ENCODE data around the gene TMEM141.

DNA sequence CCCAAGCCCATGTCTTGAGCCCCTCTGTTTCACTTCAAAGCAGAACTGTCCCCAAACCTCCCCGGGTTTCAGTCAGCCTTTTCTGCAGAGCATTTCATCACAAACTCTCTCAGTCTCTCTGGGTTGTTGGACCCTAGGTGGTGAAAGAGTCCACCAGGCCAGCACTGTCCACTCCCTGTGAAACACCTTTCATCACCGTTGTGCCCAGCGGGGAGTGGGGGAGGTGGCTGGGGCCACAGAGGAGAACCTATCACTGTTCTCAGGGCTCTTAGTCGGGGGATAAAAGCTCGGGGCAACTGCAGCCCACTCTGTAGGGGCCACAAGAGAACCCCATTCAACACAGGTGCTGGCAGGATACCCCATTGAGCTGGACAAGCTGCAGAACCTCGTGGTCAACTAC, 11.2 kb downstream of the TMEM141 start:
- TF ChIP-seq POLR2A (IDR thresholded peaks at IDR 0.05) = no peak
- TF ChIP-seq, protein P1, sequence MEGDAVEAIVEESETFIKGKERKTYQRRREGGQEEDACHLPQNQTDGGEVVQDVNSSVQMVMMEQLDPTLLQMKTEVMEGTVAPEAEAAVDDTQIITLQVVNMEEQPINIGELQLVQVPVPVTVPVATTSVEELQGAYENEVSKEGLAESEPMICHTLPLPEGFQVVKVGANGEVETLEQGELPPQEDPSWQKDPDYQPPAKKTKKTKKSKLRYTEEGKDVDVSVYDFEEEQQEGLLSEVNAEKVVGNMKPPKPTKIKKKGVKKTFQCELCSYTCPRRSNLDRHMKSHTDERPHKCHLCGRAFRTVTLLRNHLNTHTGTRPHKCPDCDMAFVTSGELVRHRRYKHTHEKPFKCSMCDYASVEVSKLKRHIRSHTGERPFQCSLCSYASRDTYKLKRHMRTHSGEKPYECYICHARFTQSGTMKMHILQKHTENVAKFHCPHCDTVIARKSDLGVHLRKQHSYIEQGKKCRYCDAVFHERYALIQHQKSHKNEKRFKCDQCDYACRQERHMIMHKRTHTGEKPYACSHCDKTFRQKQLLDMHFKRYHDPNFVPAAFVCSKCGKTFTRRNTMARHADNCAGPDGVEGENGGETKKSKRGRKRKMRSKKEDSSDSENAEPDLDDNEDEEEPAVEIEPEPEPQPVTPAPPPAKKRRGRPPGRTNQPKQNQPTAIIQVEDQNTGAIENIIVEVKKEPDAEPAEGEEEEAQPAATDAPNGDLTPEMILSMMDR (IDR thresholded peaks at IDR 0.05) = no peak

All from heart left ventricle (tissue), 13 donors.